GM12874 (cell line): ENCODE data around the gene MYT1.

Experiments
- CTCF ChIP-seq: IDR thresholded peaks from 2 replicates; pipeline ENCODE4 v1.5.1; 2011; ENCODE audit warnings: low read depth, mild to moderate bottlenecking, control low read depth, low read length, moderate library complexity; ENCODE audit not compliant: insufficient read depth

Gene MYT1

GRCh38 chr20:64137598-64138031 lies 26.6 kb upstream of the MYT1 start:
- TF ChIP-seq CTCF: no peak

- no peak for TF ChIP-seq CTCF
Measured at GRCh38 chr20:64138276-64138815, 25.9 kb upstream of the MYT1 start.

- TF ChIP-seq CTCF: no peak
Measured at GRCh38 chr20:64139199-64140060, 24.8 kb upstream of the MYT1 start.

- no peak for TF ChIP-seq CTCF
Measured at GRCh38 chr20:64140061-64140931, 24.0 kb upstream of the MYT1 start.

GRCh38 chr20:64140956-64141355 lies 23.3 kb upstream of the MYT1 start:
- TF ChIP-seq CTCF: no peak

- no peak for TF ChIP-seq CTCF
Measured at GRCh38 chr20:64142590-64142989, 21.7 kb upstream of the MYT1 start.
